Subcutaneous adipose tissue (tissue), 4 donors: ENCODE measurements around the gene DLG2. TPM values are rescaled to one million over a fixed set of nuclear protein-coding genes. Genes with fewer than 3 reads are reported as not detected.

Experiments used
- total RNA-seq, 4 donors: library from RNA; depleted of rRNA; stranded (reverse); fragments of >200 nt; gene quantifications; one replicate each; pipeline ENCODE4 v1.1.0, GENCODE V29; 2016
- TF ChIP-seq, protein P1 (sequence below): fragments of 450-650 bp; IDR thresholded peaks from one replicate; pipeline ENCODE4 v1.5.1; 2016; ENCODE audit warnings: low read depth, mild to moderate bottlenecking, control low read depth, antibody characterized with exemption, moderate library complexity

The DLG2 gene
- total RNA-seq, 4 donors from 2014 or later: 3.6 to 7.0 (median 6.1) TPM

DNA sequence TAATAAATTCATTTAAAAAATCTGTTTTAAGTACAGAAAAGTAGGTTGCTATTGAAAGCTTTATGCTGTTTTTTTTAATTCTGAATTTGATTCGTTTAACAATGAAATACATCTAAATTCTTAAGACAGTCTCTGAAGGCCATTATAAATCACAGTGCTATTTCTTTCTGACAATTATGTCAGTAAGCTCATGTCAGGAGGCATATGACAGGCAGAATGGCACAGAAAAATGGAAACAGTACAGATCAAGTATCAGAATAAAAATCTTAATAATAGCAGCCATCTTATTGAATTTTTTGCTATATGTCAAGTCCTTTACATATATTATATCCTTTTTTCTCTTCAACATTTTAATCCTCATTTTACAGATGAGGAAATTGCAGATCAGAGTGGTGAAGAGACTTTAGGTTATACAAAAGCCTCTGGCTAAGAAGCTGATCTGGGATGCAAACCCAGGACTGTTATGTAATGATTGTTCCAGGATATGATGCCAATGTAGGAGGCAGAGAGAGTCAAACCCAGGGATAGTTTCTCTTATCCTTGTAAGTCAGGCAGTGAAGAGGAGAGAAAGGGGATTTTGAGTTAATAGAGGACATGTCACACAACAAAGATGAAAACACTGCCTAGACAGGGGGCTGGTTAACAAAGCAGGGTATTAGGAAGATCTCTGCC is 2057.9 kb downstream of the DLG2 start:
- TF ChIP-seq, protein P1, sequence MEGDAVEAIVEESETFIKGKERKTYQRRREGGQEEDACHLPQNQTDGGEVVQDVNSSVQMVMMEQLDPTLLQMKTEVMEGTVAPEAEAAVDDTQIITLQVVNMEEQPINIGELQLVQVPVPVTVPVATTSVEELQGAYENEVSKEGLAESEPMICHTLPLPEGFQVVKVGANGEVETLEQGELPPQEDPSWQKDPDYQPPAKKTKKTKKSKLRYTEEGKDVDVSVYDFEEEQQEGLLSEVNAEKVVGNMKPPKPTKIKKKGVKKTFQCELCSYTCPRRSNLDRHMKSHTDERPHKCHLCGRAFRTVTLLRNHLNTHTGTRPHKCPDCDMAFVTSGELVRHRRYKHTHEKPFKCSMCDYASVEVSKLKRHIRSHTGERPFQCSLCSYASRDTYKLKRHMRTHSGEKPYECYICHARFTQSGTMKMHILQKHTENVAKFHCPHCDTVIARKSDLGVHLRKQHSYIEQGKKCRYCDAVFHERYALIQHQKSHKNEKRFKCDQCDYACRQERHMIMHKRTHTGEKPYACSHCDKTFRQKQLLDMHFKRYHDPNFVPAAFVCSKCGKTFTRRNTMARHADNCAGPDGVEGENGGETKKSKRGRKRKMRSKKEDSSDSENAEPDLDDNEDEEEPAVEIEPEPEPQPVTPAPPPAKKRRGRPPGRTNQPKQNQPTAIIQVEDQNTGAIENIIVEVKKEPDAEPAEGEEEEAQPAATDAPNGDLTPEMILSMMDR: no peak

DNA sequence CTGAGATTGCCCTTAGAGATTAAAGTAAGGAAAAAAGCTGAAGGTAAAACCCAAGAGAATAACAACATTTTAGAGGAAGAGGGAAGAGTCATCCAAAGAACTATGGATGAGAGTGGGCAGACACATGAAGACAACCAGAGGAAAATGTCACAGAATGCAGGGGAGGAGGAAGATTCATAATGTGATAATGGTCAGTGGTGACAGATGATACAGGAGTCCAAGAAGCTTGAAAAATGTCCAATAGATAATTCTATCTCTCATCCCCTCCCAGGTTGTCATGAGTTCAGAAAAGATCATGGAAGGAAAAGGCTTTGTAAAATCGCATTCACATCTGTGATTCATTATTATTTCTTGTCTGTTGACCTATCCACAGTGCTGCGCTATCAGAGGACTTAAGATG is 2058.6 kb downstream of the DLG2 start:
- TF ChIP-seq, protein P1: no peak

DNA sequence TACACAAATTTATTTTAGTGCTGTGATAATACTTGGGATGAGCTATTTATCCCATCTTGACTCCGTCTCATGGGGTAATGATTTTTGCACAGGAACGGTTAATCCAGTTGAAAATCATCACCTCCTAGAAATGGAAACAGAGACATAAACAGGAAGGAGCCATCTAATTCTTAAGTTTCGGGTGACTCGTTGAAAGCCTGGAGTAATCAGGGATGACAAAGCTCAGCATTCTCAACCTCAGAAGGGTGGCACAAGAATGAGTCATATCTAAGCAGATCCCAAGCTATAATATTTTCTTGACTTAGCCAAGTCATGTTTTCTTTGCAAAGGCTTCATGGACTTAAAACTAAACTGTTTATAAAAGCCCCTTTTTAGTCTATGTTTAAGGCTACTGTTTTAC is 2060.2 kb downstream of the DLG2 start:
- TF ChIP-seq, protein P1: no peak

DNA sequence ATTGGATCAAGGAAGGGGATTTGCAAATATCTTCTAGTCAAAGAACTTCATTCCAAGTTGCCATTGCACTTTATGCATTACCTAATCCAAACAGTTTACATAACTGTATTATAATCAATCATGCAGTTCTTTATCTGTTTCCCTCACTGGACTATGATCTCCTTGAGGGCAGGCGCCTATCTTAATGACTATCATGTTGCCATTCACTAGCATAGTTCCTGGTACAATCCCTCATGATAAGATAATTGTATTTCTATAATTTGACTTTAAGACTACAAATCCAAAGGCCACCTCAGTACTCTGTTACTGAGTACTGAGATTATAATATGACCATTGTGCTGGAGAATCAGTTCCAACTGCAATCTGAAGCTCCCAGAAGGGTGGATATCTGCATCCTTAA is 2062.3 kb downstream of the DLG2 start:
- TF ChIP-seq, protein P1: no peak

DNA sequence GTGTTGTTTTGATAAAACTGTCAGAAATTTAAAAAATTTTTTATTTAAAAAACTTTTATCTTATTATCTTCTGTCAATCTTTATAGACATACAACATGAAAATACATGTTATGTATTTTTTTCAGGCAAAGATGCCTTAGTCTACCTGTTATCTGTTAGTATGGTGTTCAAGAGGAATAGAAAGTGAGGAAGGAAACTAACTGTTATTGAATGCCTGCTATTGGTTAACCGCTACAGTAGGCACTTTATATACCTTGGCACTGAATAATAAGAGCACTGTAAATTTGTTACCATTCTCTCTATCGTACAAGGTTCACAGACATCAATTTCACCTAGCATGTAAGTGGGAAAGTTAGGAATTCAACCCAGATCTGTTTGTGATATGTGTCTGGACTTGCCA is 2068.9 kb downstream of the DLG2 start:
- TF ChIP-seq, protein P1: no peak

DNA sequence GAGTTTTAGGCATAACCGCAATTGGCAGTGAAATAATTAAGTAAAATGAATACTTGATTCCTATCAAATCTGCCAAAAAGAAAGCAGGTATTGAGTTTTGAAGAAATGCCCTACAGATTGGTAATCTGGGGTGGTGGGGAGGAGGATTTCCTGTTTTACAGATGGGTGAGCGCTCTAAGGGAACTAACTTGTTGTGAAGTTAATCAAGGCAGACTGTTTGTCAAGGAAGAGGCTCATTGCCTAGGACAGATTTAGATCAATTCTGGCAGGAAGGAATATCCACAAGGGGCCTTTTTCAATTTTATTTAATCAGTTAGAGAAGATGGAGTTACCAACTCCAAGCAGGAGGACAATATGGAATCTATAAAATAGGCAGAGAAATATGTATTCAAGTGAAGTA is 2069.5 kb downstream of the DLG2 start:
- TF ChIP-seq, protein P1: no peak

DNA sequence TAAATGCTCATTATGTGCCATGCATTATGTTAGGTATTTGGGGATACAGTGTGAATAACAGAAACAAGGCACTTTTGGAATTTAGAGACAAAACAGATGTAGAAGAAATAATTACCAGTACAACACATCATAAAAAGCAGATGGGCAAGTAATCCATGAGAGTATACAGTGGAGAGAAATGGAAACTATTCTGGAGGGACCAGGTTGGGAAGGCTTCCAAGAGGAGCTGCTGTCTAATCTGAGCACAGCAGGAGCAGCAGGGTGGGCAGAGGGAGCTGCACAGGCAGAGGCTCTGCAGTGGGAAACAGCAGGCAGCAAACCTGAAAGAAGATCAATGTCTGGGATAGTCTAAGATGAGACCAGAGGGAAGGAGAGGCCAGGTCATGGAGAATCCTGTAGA is 2072.3 kb downstream of the DLG2 start:
- TF ChIP-seq, protein P1: no peak
